ENCODE results near the gene MT3. TPM values are rescaled to one million over a fixed set of nuclear protein-coding genes. Genes with fewer than 3 reads are reported as not detected.

MT3 gene
- total RNA-seq, 1 donor from 2014 or later: not detected

- H3K79me2 ChIP-seq (ENCODE audit: low read depth): no peaks in the 10 kb centered on the region
- TF ChIP-seq EZH2 (IDR thresholded peaks at IDR 0.05): no peak
- no peak for TF ChIP-seq EZH2phosphoT487 (IDR thresholded peaks at IDR 0.05)
- TF ChIP-seq CTCF (IDR thresholded peaks at IDR 0.05): no peak
- no peak overlapping the region for H3K27ac ChIP-seq
- no peaks in the 10 kb centered on the region for H3K36me3 ChIP-seq
- H3K4me1 ChIP-seq: no peaks in the 10 kb centered on the region
- DNase-seq (ENCODE audit: low spot score): no peak
- no peaks in the 10 kb centered on the region for H3F3A ChIP-seq (ENCODE audit: low read depth)
- no peak overlapping the region for H3K27ac Mint-ChIP-seq
- H3K4me3 ChIP-seq: no peak overlapping the region
- H4K20me1 ChIP-seq (ENCODE audit: low read depth): no peaks in the 10 kb centered on the region
- H3K9me3 ChIP-seq (ENCODE audit: low read depth): no peaks in the 10 kb centered on the region
- H3K4me3 Mint-ChIP-seq: no peak overlapping the region
- peaks cover 64% of the 10 kb centered on the region for H3K27me3 ChIP-seq
- no peak overlapping the region for H3K9ac ChIP-seq
- peaks cover 4% of the 10 kb centered on the region for H3K4me1 Mint-ChIP-seq
- no peak overlapping the region for H2AFZ ChIP-seq (replicated peaks)
- peaks cover 3% of the 10 kb centered on the region for H3K36me3 Mint-ChIP-seq
- H3K9me3 Mint-ChIP-seq: peaks cover 2% of the 10 kb centered on the region
- H3K27me3 Mint-ChIP-seq (ENCODE audit: insufficient read depth, low read depth): peaks cover 27% of the 10 kb centered on the region
- H3K4me2 ChIP-seq: no peak overlapping the region
Observed at GRCh38 chr16:56584276-56584675, 5.1 kb upstream of the MT3 start.

GRCh38 chr16:56588781-56589140 is 567 bp upstream of the MT3 start:
- Histone ChIP-seq H3K27me3 (peaks cover 99% of the 10 kb centered on the region), H3K79me2 (ENCODE audit: low read depth) (no peaks in the 10 kb centered on the region), H3K27ac (no peak overlapping the region), H3K4me2 (peak overlapping the region; percentile 100), H2AFZ (replicated peaks) (peak overlapping the region; percentile 85), H3K4me3 (peak overlapping the region; percentile 66), H3K36me3 (no peaks in the 10 kb centered on the region), H3K4me1 (peaks cover 3% of the 10 kb centered on the region), H3K9me3 (ENCODE audit: low read depth) (no peaks in the 10 kb centered on the region), H4K20me1 (ENCODE audit: low read depth) (peaks cover 11% of the 10 kb centered on the region), H3F3A (ENCODE audit: low read depth) (no peaks in the 10 kb centered on the region), H3K9ac (no peak overlapping the region)
- Mint-ChIP-seq H3K27me3 (ENCODE audit: insufficient read depth, low read depth) (peaks cover 41% of the 10 kb centered on the region), H3K4me1 (peaks cover 6% of the 10 kb centered on the region), H3K9me3 (peaks cover 2% of the 10 kb centered on the region), H3K36me3 (peaks cover 3% of the 10 kb centered on the region), H3K4me3 (peak overlapping the region; percentile 89), H3K27ac (no peak overlapping the region)
- TF ChIP-seq EZH2 (IDR thresholded peaks at IDR 0.05) (no peak), CTCF (IDR thresholded peaks at IDR 0.05) (no peak), EZH2phosphoT487 (IDR thresholded peaks at IDR 0.05) (no peak)
- DNase-seq (ENCODE audit: low spot score): no peak

- TF ChIP-seq EZH2phosphoT487 (IDR thresholded peaks at IDR 0.05) (no peak), EZH2 (IDR thresholded peaks at IDR 0.05) (no peak), CTCF (IDR thresholded peaks at IDR 0.05) (no peak)
- no peaks in the 10 kb centered on the region for H3F3A ChIP-seq (ENCODE audit: low read depth)
- Mint-ChIP-seq H3K4me1 (peaks cover 6% of the 10 kb centered on the region), H3K4me3 (no peak overlapping the region), H3K27ac (no peak overlapping the region), H3K27me3 (ENCODE audit: insufficient read depth, low read depth) (peaks cover 38% of the 10 kb centered on the region), H3K9me3 (peaks cover 2% of the 10 kb centered on the region), H3K36me3 (peaks cover 3% of the 10 kb centered on the region)
- H4K20me1 ChIP-seq (ENCODE audit: low read depth): peaks cover 11% of the 10 kb centered on the region
- peaks cover 3% of the 10 kb centered on the region for H3K4me1 ChIP-seq
- H3K4me2 ChIP-seq: no peak overlapping the region
- H3K9me3 ChIP-seq (ENCODE audit: low read depth): no peaks in the 10 kb centered on the region
- H3K4me3 ChIP-seq: no peak overlapping the region
- no peak overlapping the region for H3K27ac ChIP-seq
- no peak overlapping the region for H2AFZ ChIP-seq (replicated peaks)
- H3K36me3 ChIP-seq: no peaks in the 10 kb centered on the region
- H3K79me2 ChIP-seq (ENCODE audit: low read depth): no peaks in the 10 kb centered on the region
- no peak for DNase-seq (ENCODE audit: low spot score)
- H3K27me3 ChIP-seq: peaks cover 93% of the 10 kb centered on the region
- no peak overlapping the region for H3K9ac ChIP-seq
Observed at GRCh38 chr16:56591377-56592060, 2.2 kb downstream of the MT3 start.

Measured in neural progenitor cell (in vitro differentiated cells).